Kidney (tissue), 14 donors: ENCODE data around the gene SLC15A4. TPM values are rescaled to one million over a fixed set of nuclear protein-coding genes. Genes with fewer than 3 reads are reported as not detected.
"Not testable (repeated sequence)": the region's sequence is repeated elsewhere in the genome, so short reads cannot be mapped to it uniquely, and the experiment has no call there.

Experiments used
- DNase-seq, 5 donors: peaks; one replicate each; pipeline ENCODE4 v3.0.0-alpha.2; 2013 to 2020
- FAIRE-seq: peaks from 2 replicates; lab custom pipeline; 2012; peaks lifted over from hg19 to GRCh38; lab: Jason Lieb, UNC
- H3K27ac ChIP-seq, 2 donors: one replicate each; pipeline ENCODE4 v1.7.0; 2013; ENCODE audit warnings: low read depth in 2 of 2, low read length in 2 of 2, inconsistent platforms in 1 of 2
- H3K27me3 ChIP-seq: one replicate; pipeline ENCODE4 v1.7.1; 2013; ENCODE audit warnings: low read length, inconsistent platforms; ENCODE audit not compliant: control insufficient read depth, insufficient read depth
- H3K36me3 ChIP-seq, 3 donors: one replicate each; pipeline versions ENCODE4 v1.7.0 to v1.7.1; 2013; ENCODE audit warnings: low read length in 3 of 3, control low read depth in 1 of 3, inconsistent platforms in 1 of 3; ENCODE audit not compliant: insufficient read depth in 3 of 3, control insufficient read depth in 2 of 3
- H3K4me1 ChIP-seq, 3 donors: one replicate each; pipeline versions ENCODE4 v1.7.0 to v1.7.1; 2013; ENCODE audit warnings: low read length in 3 of 3, inconsistent platforms in 1 of 3, low read depth in 1 of 3; ENCODE audit not compliant: control insufficient read depth in 2 of 3, insufficient read depth in 2 of 3
- H3K4me3 ChIP-seq, 3 donors: one replicate each; pipeline versions ENCODE4 v1.7.0 to v1.8.1; 2013; ENCODE audit warnings: low read length in 3 of 3, control low read depth in 1 of 3, inconsistent platforms in 1 of 3
- H3K9ac ChIP-seq, 3 donors: one replicate each; pipeline versions ENCODE4 v1.7.0 to v1.7.1; 2013; ENCODE audit warnings: low read length in 3 of 3, control low read depth in 1 of 3, inconsistent platforms in 1 of 3
- H3K9me3 ChIP-seq, 3 donors: one replicate each; pipeline versions ENCODE4 v1.7.0 to v1.7.1; 2013; ENCODE audit warnings: low read length in 3 of 3, control low read depth in 1 of 3, inconsistent platforms in 1 of 3; ENCODE audit not compliant: control insufficient read depth in 2 of 3, insufficient read depth in 1 of 3
- CTCF ChIP-seq: IDR thresholded peaks from 3 replicates; pipeline ENCODE4 v1.5.1; 2012; ENCODE audit warnings: mild to moderate bottlenecking, moderate library complexity, borderline replicate concordance; ENCODE audit not compliant: insufficient read depth; ENCODE audit errors: extremely low read depth
- intact Hi-C: fragments of 100-400 bp; cut with DNase I; formaldehyde crosslinking; loops from one replicate; pipeline ENCODE4 v1.11.1; 2022
- polyA plus RNA-seq: library from polyadenylated mRNA; stranded (reverse); fragments of 350-450 nt; fragmentation: Illumina TruSeq; extraction: RNeasy Lipid Tissue Mini Kit (QIAGEN cat#74804); gene quantifications from one replicate; pipeline ENCODE4 v1.2.3, GENCODE V29; 2014; ENCODE audit warnings: low read depth, low replicate concordance; ENCODE audit not compliant: insufficient read depth
- total RNA-seq: library from RNA; stranded (reverse); fragmentation: NEBNext Ultra II Directional; extraction: Animal tissue kit (Norgen Biotek cat#: 25700); gene quantifications from one replicate; pipeline ENCODE4 v1.2.1, GENCODE V29; 2021
- donor health status: control.
- donor health status: control.
- donor health status: control.
- donor health status: control.
- donor health status: control.
- donor health status: DM: yes; HTN: yes; CAD: no.
- donor health status: Normal renal cell carcinoma (clear cell type).

Gene SLC15A4
- total and polyA plus RNA-seq, 2 donors from 2014 or later = 11.3 to 32.4 TPM

- no peak overlapping the region for H3K4me3 ChIP-seq
- DNase-seq = no peak
- no peak overlapping the region for H3K9ac ChIP-seq
- no peak for TF ChIP-seq CTCF
- no peak for FAIRE-seq
- H3K9me3 ChIP-seq = no peaks in the 10 kb centered on the region
- intact Hi-C loops = no loop called here
- peaks cover 0 to 12% (median 5%) of the 10 kb centered on the region in 3 donors for H3K36me3 ChIP-seq
- H3K27me3 ChIP-seq = no peaks in the 10 kb centered on the region
- H3K4me1 ChIP-seq = peaks cover 0 to 2% (median 0%) of the 10 kb centered on the region in 3 donors
- no peak overlapping the region for H3K27ac ChIP-seq
These were observed 16.5 kb downstream of the SLC15A4 start for GRCh38 chr12:128807161-128807724.

- H3K27ac ChIP-seq = no peak overlapping the region
- DNase-seq = no peak
- H3K4me3 ChIP-seq = no peak overlapping the region
- no peak for TF ChIP-seq CTCF
- no peaks in the 10 kb centered on the region for H3K9me3 ChIP-seq
- H3K36me3 ChIP-seq = peaks cover 0 to 12% (median 5%) of the 10 kb centered on the region in 3 donors
- peaks cover 0 to 2% (median 0%) of the 10 kb centered on the region in 3 donors for H3K4me1 ChIP-seq
- H3K9ac ChIP-seq = no peak overlapping the region
- no peak for FAIRE-seq
- intact Hi-C loops = no loop called here
- no peaks in the 10 kb centered on the region for H3K27me3 ChIP-seq
These were observed 17.2 kb downstream of the SLC15A4 start for GRCh38 chr12:128806573-128806972.

- H3K4me3 ChIP-seq, DNase-seq, H3K9ac ChIP-seq, FAIRE-seq, H3K27ac ChIP-seq, H3K9me3 ChIP-seq, H3K27me3 ChIP-seq, H3K4me1 ChIP-seq, intact Hi-C loops: not testable (repeated sequence)
- H3K36me3 ChIP-seq = peaks cover 7 to 16% (median 10%) of the 10 kb centered on the region in 3 donors
These were observed 18.4 kb downstream of the SLC15A4 start for GRCh38 chr12:128805406-128805805.

- Histone ChIP-seq H3K9me3 (no peaks in the 10 kb centered on the region), H3K9ac (no peak overlapping the region), H3K4me1 (no peaks in the 10 kb centered on the region), H3K27me3 (no peaks in the 10 kb centered on the region), H3K36me3 (peaks cover 8 to 21% (median 15%) of the 10 kb centered on the region in 3 donors), H3K4me3 (no peak overlapping the region), H3K27ac (no peak overlapping the region)
- no peak for TF ChIP-seq CTCF
- FAIRE-seq (no peak), DNase-seq (no peak)
- intact Hi-C loops = no loop called here
These were observed 19.0 kb downstream of the SLC15A4 start for GRCh38 chr12:128804762-128805161.
